HG02973 (cell line): ENCODE measurements around the gene BAHCC1.

ENCODE experiments used
- ATAC-seq: cut with Tn5 transposase; IDR thresholded peaks from one replicate; pipeline ENCODE4 v1.9.1; 2021; ENCODE audit warnings: moderate library complexity; ENCODE audit not compliant: unreplicated experiment

The BAHCC1 gene

GRCh38 chr17:81511804-81512561, 116.7 kb downstream of the BAHCC1 start:
- ATAC-seq: no peak

GRCh38 chr17:81512562-81513371, 117.5 kb downstream of the BAHCC1 start, which contains the start of gene ACTG1:
Gene ACTG1 (minus strand): TSS chr17:81512799. CDS start chr17:81512354, 445 bp downstream.
- no peak for ATAC-seq

GRCh38 chr17:81513372-81513752, 118.1 kb downstream of the BAHCC1 start:
- ATAC-seq: no peak

GRCh38 chr17:81513753-81514488, 118.7 kb downstream of the BAHCC1 start:
- no peak for ATAC-seq

GRCh38 chr17:81514489-81514738, 119.2 kb downstream of the BAHCC1 start:
- no peak for ATAC-seq

GRCh38 chr17:81514739-81515529, 119.7 kb downstream of the BAHCC1 start:
- no peak for ATAC-seq

- no peak for ATAC-seq
Measured at GRCh38 chr17:81515530-81516041, 120.3 kb downstream of the BAHCC1 start.
